CD8-positive, alpha-beta memory T cell (primary cell): ENCODE measurements around the gene CYP3A4. TPM values are rescaled to one million over a fixed set of nuclear protein-coding genes. Genes with fewer than 3 reads are reported as not detected.
"Not testable (repeated sequence)": the region's sequence is repeated elsewhere in the genome, so short reads cannot be mapped to it uniquely, and the experiment has no call there.

Experiments
- CTCF ChIA-PET: fragments of 350-600 bp; sonication (Branson Sonifier 250); formaldehyde crosslinking; loops from one replicate; lab custom pipeline; 2021; ENCODE audit warnings: antibody characterized with exemption; lab: Charles Lee
- POLR2A ChIA-PET: fragments of 350-600 bp; sonication (Branson Sonifier 250); formaldehyde crosslinking; loops from one replicate; lab custom pipeline; 2021; ENCODE audit warnings: antibody characterized with exemption; lab: Charles Lee
- DNase-seq, 5 donors: peaks; one replicate each; pipeline versions ENCODE4 v3.0.0 to v3.0.0-alpha.2; 2020 to 2022; ENCODE audit warnings: mixed read lengths in 1 of 5
- H3K27ac ChIP-seq: one replicate; pipeline ENCODE4 v1.7.0; 2013; ENCODE audit warnings: low read depth, mild to moderate bottlenecking, low read length, moderate library complexity
- H3K27me3 ChIP-seq: 2 replicates; pipeline ENCODE4 v1.7.0; 2013; ENCODE audit warnings: low read length, mild to moderate bottlenecking; ENCODE audit not compliant: insufficient read depth, poor library complexity, severe bottlenecking
- H3K36me3 ChIP-seq: 2 replicates; pipeline ENCODE4 v1.7.0; 2013; ENCODE audit warnings: mild to moderate bottlenecking, low read length, moderate library complexity; ENCODE audit not compliant: insufficient read depth
- H3K4me1 ChIP-seq: 2 replicates; pipeline ENCODE4 v1.7.0; 2013; ENCODE audit warnings: mild to moderate bottlenecking, low read length, moderate library complexity; ENCODE audit not compliant: insufficient read depth
- H3K4me3 ChIP-seq: 2 replicates; pipeline ENCODE4 v1.7.0; 2013; ENCODE audit warnings: mild to moderate bottlenecking, low read length
- H3K9me3 ChIP-seq: 2 replicates; pipeline ENCODE4 v1.7.0; 2013; ENCODE audit warnings: mild to moderate bottlenecking, low read length
- H3K27ac Mint-ChIP-seq, 8 donors: one replicate each; pipeline ENCODE4 v1.8.0; 2020 to 2021; ENCODE audit warnings: mixed read lengths in 8 of 8, mild to moderate bottlenecking in 6 of 8, inconsistent platforms in 3 of 8, moderate library complexity in 3 of 8
- H3K27me3 Mint-ChIP-seq, 2 donors: one replicate each; pipeline ENCODE4 v1.8.0; 2020 to 2021; ENCODE audit warnings: mixed read lengths in 2 of 2, mild to moderate bottlenecking in 1 of 2, moderate library complexity in 1 of 2
- H3K36me3 Mint-ChIP-seq, 3 donors: one replicate each; pipeline ENCODE4 v1.8.0; 2020 to 2021; ENCODE audit warnings: mixed read lengths in 3 of 3, inconsistent platforms in 1 of 3, mild to moderate bottlenecking in 1 of 3
- H3K4me1 Mint-ChIP-seq, 3 donors: one replicate each; pipeline ENCODE4 v1.8.0; 2020 to 2021; ENCODE audit warnings: mixed read lengths in 3 of 3, inconsistent platforms in 1 of 3, mild to moderate bottlenecking in 1 of 3
- H3K4me3 Mint-ChIP-seq, 7 donors: one replicate each; pipeline ENCODE4 v1.8.0; 2020 to 2021; ENCODE audit warnings: mixed read lengths in 7 of 7, mild to moderate bottlenecking in 6 of 7, moderate library complexity in 4 of 7, inconsistent platforms in 2 of 7
- H3K9me3 Mint-ChIP-seq, 5 donors: one replicate each; pipeline ENCODE4 v1.8.0; 2020 to 2022; ENCODE audit warnings: mixed read lengths in 5 of 5, mild to moderate bottlenecking in 3 of 5, moderate library complexity in 2 of 5, inconsistent platforms in 1 of 5
- polyA plus RNA-seq: library from polyadenylated mRNA; unstranded; fragments of 300-500 nt; fragmentation: Illumina TruSeq; gene quantifications from one replicate; pipeline ENCODE4 v1.2.3, GENCODE V29; 2021
- total RNA-seq, 2 experiments: library from RNA; stranded (reverse); gene quantifications; one replicate each; pipeline ENCODE4 v1.2.3, GENCODE V29; 2021

The CYP3A4 gene
- total and polyA plus RNA-seq, 3 experiments from 2014 or later: not detected

GRCh38 chr7:99740573-99741440 is 43.2 kb downstream of the CYP3A4 start:
- H3K4me3 ChIP-seq: no peak overlapping the region
- POLR2A ChIA-PET: no interaction called here
- H3K4me3 Mint-ChIP-seq: no peak overlapping the region
- no peaks in the 10 kb centered on the region for H3K9me3 ChIP-seq
- no peaks in the 10 kb centered on the region for H3K27me3 ChIP-seq
- no peak for DNase-seq
- no peaks in the 10 kb centered on the region for H3K4me1 Mint-ChIP-seq
- H3K36me3 Mint-ChIP-seq: peaks cover 8 to 25% (median 16%) of the 10 kb centered on the region in 3 donors
- peaks cover 9 to 18% of the 10 kb centered on the region in 2 donors for H3K27me3 Mint-ChIP-seq
- CTCF ChIA-PET: no interaction called here
- H3K9me3 Mint-ChIP-seq: peaks cover 0 to 11% (median 4%) of the 10 kb centered on the region in 5 donors
- no peak overlapping the region for H3K27ac ChIP-seq
- H3K36me3 ChIP-seq: no peaks in the 10 kb centered on the region
- H3K27ac Mint-ChIP-seq: peak overlapping the region in 1 of 8 donors; percentile 19
- H3K4me1 ChIP-seq: no peaks in the 10 kb centered on the region

- Histone ChIP-seq H3K9me3 (no peaks in the 10 kb centered on the region), H3K4me1 (no peaks in the 10 kb centered on the region), H3K4me3 (no peak overlapping the region), H3K27me3 (no peaks in the 10 kb centered on the region), H3K36me3 (no peaks in the 10 kb centered on the region), H3K27ac (no peak overlapping the region)
- H3K4me1 Mint-ChIP-seq: no peaks in the 10 kb centered on the region
- peaks cover 2 to 18% of the 10 kb centered on the region in 2 donors for H3K27me3 Mint-ChIP-seq
- H3K27ac Mint-ChIP-seq: peak overlapping the region in 1 of 8 donors; percentile 19
- ChIA-PET POLR2A (no interaction called here), CTCF (interaction anchor here (1.2 kb wide), 1 partner anchor 21 kb away, joined by 3 read pairs; no protein-coding TSS in a partner anchor)
- peaks cover 0 to 6% (median 2%) of the 10 kb centered on the region in 5 donors for H3K9me3 Mint-ChIP-seq
- DNase-seq: no peak
- no peak overlapping the region for H3K4me3 Mint-ChIP-seq
- peaks cover 8 to 29% (median 16%) of the 10 kb centered on the region in 3 donors for H3K36me3 Mint-ChIP-seq
These were observed 44.0 kb downstream of the CYP3A4 start for GRCh38 chr7:99739699-99740572.

GRCh38 chr7:99737726-99738125 is 46.3 kb downstream of the CYP3A4 start:
- H3K27ac Mint-ChIP-seq: no peak overlapping the region
- peaks cover 8 to 16% (median 15%) of the 10 kb centered on the region in 3 donors for H3K36me3 Mint-ChIP-seq

GRCh38 chr7:99736667-99737066 is 47.3 kb downstream of the CYP3A4 start:
- H3K4me1 ChIP-seq, H3K27ac Mint-ChIP-seq, H3K4me3 ChIP-seq, H3K4me3 Mint-ChIP-seq, H3K27me3 ChIP-seq, H3K27me3 Mint-ChIP-seq, H3K4me1 Mint-ChIP-seq, H3K9me3 ChIP-seq, H3K27ac ChIP-seq, DNase-seq, H3K36me3 ChIP-seq, POLR2A ChIA-PET, H3K9me3 Mint-ChIP-seq: not testable (repeated sequence)
- H3K36me3 Mint-ChIP-seq: peaks cover 8 to 16% (median 10%) of the 10 kb centered on the region in 3 donors
- CTCF ChIA-PET: interaction anchor here (0.8 kb wide), 1 partner anchor 15 kb away, joined by 3 read pairs; no protein-coding TSS in a partner anchor

More at GRCh38 chr7:99737726-99738125, 46.3 kb downstream of the CYP3A4 start:
- Histone ChIP-seq H3K9me3 (no peaks in the 10 kb centered on the region), H3K27me3 (no peaks in the 10 kb centered on the region), H3K36me3 (no peaks in the 10 kb centered on the region), H3K4me1 (no peaks in the 10 kb centered on the region), H3K27ac (no peak overlapping the region), H3K4me3 (no peak overlapping the region)
- H3K4me3 Mint-ChIP-seq: no peak overlapping the region
- DNase-seq: no peak
- H3K9me3 Mint-ChIP-seq: no peaks in the 10 kb centered on the region
- CTCF ChIA-PET: no interaction called here
- POLR2A ChIA-PET: no interaction called here
- H3K27me3 Mint-ChIP-seq: peaks cover 0 to 10% of the 10 kb centered on the region in 2 donors
- no peaks in the 10 kb centered on the region for H3K4me1 Mint-ChIP-seq

GRCh38 chr7:99734987-99735386 is 49.0 kb downstream of the CYP3A4 start, which contains the start of gene CYP3A7:
Gene CYP3A7 (minus strand): TSS chr7:99735196. CDS start chr7:99735093, 103 bp downstream.
- no peaks in the 10 kb centered on the region for H3K27me3 Mint-ChIP-seq
- Histone ChIP-seq H3K9me3 (no peaks in the 10 kb centered on the region), H3K27ac (no peak within 1 kb of the TSS), H3K36me3 (no peaks in the 10 kb centered on the region), H3K4me1 (no peaks in the 10 kb centered on the region), H3K4me3 (no peak within 1 kb of the TSS), H3K27me3 (no peaks in the 10 kb centered on the region)
- peaks cover 4 to 14% (median 8%) of the 10 kb centered on the region in 3 donors for H3K36me3 Mint-ChIP-seq
- CTCF ChIA-PET: no interaction called here
- H3K4me3 Mint-ChIP-seq: no peak within 1 kb of the TSS
- POLR2A ChIA-PET: no interaction called here
- no peak for DNase-seq
- H3K4me1 Mint-ChIP-seq: no peaks in the 10 kb centered on the region
- H3K9me3 Mint-ChIP-seq: no peaks in the 10 kb centered on the region
- peak within 1 kb of the TSS in 1 of 8 donors; percentile 17 for H3K27ac Mint-ChIP-seq

- no peaks in the 10 kb centered on the region for H3K4me1 Mint-ChIP-seq
- H3K4me3 Mint-ChIP-seq: no peak overlapping the region
- no peaks in the 10 kb centered on the region for H3K9me3 Mint-ChIP-seq
- no peaks in the 10 kb centered on the region for H3K4me1 ChIP-seq
- no peak for DNase-seq
- CTCF ChIA-PET: no interaction called here
- no peaks in the 10 kb centered on the region for H3K9me3 ChIP-seq
- H3K36me3 ChIP-seq: no peaks in the 10 kb centered on the region
- POLR2A ChIA-PET: no interaction called here
- H3K27me3 Mint-ChIP-seq: no peaks in the 10 kb centered on the region
- no peak overlapping the region for H3K27ac ChIP-seq
- H3K4me3 ChIP-seq: no peak overlapping the region
- peaks cover 4 to 7% (median 4%) of the 10 kb centered on the region in 3 donors for H3K36me3 Mint-ChIP-seq
- H3K27me3 ChIP-seq: no peaks in the 10 kb centered on the region
- H3K27ac Mint-ChIP-seq: no peak overlapping the region
These were observed 50.5 kb downstream of the CYP3A4 start for GRCh38 chr7:99733448-99733847.

GRCh38 chr7:99733003-99733402 is 51.0 kb downstream of the CYP3A4 start:
- Histone ChIP-seq H3K27me3 (no peaks in the 10 kb centered on the region), H3K9me3 (no peaks in the 10 kb centered on the region), H3K27ac (no peak overlapping the region), H3K4me3 (no peak overlapping the region), H3K36me3 (no peaks in the 10 kb centered on the region), H3K4me1 (no peaks in the 10 kb centered on the region)
- no peaks in the 10 kb centered on the region for H3K4me1 Mint-ChIP-seq
- no peak overlapping the region for H3K27ac Mint-ChIP-seq
- CTCF ChIA-PET: no interaction called here
- H3K9me3 Mint-ChIP-seq: no peaks in the 10 kb centered on the region
- no peak overlapping the region for H3K4me3 Mint-ChIP-seq
- peaks cover 4 to 7% (median 4%) of the 10 kb centered on the region in 3 donors for H3K36me3 Mint-ChIP-seq
- no peak for DNase-seq
- POLR2A ChIA-PET: no interaction called here
- no peaks in the 10 kb centered on the region for H3K27me3 Mint-ChIP-seq
